ENCODE results near the gene CSGALNACT2.
A peak's percentile ranks its signal among the peaks of the same experiment; 100 is the strongest.
"Not testable (repeated sequence)": the region's sequence is repeated elsewhere in the genome, so short reads cannot be mapped to it uniquely, and the experiment has no call there.

Gene CSGALNACT2, protein sequence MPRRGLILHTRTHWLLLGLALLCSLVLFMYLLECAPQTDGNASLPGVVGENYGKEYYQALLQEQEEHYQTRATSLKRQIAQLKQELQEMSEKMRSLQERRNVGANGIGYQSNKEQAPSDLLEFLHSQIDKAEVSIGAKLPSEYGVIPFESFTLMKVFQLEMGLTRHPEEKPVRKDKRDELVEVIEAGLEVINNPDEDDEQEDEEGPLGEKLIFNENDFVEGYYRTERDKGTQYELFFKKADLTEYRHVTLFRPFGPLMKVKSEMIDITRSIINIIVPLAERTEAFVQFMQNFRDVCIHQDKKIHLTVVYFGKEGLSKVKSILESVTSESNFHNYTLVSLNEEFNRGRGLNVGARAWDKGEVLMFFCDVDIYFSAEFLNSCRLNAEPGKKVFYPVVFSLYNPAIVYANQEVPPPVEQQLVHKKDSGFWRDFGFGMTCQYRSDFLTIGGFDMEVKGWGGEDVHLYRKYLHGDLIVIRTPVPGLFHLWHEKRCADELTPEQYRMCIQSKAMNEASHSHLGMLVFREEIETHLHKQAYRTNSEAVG

DNA sequence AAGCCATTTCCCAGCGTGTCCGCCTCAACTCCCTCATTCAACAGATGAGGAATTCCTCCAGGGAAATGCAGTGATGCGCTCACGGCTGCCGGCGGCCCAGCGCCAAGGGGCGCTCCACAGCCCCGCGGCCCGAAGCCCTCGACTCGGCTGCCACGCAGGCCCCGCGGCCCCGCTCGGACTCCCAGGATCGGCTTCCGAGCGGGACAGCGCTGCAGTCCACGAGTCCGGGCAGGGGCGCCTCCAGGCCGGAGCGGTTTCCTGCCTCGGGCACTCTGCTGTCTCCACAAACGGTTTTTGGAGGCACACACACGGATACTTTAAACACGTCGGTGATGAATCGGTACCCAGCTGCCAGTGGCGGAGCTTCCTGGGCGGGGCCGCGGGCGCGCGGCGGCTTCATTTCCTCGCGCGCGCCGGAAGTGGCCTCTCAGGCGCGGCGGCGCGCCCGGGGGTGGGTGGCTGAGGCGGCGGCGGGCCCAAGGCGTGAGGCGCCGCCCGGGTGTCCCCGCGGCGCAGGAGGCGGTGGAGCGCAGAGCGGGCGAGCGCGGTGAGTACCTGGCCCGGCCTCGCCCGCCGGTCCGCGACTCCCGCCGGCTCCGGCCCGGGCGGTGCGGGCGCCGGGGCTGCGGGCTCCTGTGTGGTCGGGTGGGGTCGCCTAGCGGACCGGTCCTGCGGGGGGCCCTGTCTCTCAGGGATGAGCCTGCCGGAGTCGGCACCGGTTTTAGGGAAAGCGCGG is at the start of gene CSGALNACT2:
Gene CSGALNACT2 (plus strand): TSS at position 425 of the 736 bp plus-strand sequence. CDS start 16,705 bp downstream, outside the sequence.
- peak; percentile 94 for DNase-seq

DNA sequence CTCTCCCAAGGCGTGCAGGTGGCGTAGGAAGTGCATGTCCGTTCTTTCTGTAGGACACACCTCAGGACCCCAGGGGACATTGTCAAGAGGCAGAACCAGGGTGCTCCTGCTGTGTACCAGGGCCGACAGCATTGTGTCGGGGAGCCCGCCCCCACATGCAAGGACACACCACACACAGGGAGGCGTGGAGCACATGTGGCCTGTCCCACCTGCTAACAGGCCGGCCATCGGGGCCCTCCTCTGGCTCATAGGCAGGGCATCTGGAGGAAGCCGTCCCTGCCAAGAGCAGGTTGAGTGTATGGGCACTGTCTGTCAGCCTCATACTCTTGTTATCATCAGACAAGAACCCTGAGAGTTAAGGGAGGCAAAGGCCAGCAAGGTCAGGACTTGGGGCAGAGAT is 48.7 kb upstream of the CSGALNACT2 start:
- no peak for DNase-seq

DNA sequence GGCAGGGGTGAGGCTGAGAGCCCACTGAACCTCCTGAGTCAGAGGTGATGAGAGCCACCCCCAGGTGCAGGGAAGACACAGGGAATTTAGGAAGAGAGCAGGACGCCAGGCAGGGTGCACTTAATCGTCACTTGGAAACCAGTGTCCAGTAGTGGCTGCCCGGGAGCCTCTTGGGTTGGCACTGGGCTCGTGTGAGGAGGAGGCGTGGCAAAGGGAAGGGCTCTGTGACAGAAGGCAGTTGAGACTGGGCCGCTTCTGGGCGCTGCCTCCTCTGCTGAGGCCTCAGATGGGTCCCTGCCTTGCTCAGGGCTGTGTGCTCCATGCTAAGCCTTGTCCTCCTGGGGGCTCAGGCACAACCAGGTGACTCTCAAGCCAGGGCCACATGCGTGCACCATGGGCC is 48.1 kb upstream of the CSGALNACT2 start:
- no peak for DNase-seq

DNA sequence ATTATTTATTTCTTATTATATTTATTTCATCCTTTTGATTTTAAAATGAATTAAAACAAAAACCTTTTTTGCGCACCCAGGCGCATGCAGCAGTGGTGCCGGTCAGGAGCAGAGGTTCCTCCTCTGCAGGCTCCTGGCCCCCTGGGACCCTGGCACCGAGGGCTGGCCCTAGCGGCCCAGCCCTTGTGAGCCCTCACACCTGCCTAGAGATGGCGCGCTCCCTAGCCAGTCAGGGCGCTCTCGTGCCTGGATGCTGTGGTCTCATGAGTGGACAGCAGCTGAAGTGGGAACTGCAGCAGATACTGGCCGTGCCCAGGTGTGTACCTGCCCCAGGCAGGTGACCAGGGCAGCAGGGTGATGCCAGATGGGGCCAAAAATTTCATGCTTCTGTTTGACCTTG is 47.6 kb upstream of the CSGALNACT2 start:
- DNase-seq: no peak

DNA sequence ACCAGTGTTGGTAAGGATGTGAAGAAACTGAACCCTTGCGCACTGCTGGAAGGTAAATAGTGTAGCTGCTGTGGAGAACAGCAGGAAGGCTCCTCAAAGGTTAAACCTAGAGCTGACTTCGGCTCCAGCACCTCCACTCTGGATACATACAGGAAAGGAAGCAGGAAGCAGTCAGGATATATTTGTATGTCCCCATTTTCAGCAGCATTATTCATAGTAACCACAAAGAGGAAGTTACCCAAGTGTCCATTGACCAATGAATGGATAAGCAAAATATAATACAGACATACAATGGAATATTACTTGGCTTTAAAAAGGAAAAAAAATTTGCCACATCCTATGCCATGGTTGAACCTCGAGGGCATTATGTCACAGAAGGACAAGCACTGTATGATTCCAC is 46.4 kb upstream of the CSGALNACT2 start:
- peak; percentile 75 for DNase-seq

DNA sequence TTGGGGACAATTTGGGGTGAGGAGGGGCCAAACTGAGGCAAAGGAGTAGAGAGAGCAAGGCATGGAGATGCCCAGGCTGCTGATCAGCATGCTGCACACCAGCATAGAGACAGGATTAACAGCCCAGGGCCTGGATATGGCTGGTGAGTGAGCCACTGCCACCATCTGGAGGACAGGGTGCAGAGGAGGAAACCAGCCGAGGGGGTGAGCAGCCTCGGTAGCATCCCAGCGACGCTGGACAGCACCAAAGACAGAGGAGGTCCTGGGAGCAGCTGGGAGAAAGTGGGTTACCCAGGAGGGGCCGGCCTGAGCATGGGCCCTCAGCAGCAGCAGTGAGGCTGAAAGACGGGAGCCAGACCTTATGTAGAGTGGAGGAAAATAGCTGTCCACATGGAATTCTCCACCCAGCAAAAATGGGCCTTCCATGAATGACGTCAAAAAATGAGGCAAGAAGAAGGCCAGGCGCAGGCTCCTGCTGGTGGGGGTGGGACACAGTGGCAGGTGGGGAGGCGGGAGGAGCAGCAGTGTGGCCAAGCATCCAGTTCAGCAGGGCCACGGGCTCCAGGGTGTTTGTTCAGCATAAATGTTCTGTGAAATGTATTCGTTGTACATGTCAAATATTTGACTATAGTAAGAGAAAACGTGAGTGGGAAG is 44.7 kb upstream of the CSGALNACT2 start:
- no peak for DNase-seq

DNA sequence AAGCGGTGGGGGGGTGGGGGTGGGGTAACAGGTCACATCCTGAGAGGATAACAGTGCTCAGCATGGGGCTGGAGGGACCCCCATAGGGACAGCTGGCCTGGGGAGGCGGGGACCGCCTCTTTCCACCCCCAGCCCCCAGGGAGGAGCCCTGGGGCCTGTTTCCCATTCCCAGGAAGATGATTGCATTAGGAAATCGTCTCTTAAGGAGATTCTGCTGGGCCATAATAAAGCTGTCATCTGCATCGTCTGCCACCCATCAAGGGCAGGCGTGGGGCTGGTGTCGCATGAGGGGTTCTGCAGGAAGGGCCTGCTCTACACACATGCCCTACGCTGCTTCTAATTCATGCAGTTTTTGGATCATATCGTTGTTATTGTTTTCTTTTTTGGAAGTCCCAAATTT is 44.2 kb upstream of the CSGALNACT2 start:
- no peak for DNase-seq

DNA sequence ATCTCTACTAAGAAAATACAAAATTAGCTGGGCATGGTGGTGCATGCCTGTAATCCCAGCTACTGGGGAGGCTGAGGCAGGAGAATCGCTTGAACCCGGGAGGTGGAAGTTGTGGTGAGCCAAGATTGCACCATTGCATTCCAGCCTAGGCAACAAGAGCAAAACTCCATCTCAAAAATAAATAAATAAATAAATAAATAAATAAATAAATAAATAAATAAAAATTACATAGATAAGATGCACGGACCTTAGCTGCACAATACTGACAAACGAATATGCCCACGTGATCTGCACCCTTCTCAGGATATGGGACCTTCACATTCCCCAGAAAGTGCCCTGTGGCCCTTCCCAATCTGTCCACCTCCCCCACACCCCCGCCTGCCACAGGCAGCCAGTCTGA is 38.9 kb upstream of the CSGALNACT2 start:
- DNase-seq: not testable (repeated sequence)

DNA sequence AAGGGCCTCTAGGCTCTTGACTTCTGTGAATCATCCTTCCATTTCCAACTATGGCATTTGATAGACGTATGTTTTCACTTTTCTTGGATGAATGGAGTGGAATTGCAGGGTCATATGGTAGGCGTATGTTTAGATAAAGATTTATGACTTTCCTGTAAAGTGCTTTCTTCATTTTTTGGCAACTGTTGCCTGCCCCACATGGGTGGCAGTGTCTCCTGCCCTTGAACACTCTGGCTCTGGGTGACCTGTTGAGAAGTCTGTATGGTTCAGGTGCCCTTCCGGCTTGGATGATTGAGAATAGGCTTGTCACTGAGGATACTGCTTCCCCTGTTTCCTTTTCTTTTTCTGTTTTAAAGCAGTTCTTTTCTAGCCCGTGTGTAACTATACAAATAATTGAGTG is 38.3 kb upstream of the CSGALNACT2 start:
- no peak for DNase-seq

DNA sequence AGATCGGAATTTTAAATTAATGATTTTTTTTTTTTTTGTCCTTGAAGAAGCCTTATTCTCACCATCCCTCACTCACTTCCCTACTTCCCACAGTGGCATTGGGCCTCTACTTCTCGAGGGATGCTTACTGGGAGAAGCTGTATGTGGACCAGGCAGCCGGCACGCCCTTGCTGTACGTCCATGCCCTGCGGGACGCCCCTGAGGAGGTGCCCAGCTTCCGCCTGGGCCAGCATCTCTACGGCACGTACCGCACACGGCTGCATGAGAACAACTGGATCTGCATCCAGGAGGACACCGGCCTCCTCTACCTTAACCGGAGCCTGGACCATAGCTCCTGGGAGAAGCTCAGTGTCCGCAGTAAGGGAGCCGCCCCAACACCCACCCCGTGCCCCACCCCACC is 37.9 kb upstream of the CSGALNACT2 start:
- DNase-seq: no peak

DNA sequence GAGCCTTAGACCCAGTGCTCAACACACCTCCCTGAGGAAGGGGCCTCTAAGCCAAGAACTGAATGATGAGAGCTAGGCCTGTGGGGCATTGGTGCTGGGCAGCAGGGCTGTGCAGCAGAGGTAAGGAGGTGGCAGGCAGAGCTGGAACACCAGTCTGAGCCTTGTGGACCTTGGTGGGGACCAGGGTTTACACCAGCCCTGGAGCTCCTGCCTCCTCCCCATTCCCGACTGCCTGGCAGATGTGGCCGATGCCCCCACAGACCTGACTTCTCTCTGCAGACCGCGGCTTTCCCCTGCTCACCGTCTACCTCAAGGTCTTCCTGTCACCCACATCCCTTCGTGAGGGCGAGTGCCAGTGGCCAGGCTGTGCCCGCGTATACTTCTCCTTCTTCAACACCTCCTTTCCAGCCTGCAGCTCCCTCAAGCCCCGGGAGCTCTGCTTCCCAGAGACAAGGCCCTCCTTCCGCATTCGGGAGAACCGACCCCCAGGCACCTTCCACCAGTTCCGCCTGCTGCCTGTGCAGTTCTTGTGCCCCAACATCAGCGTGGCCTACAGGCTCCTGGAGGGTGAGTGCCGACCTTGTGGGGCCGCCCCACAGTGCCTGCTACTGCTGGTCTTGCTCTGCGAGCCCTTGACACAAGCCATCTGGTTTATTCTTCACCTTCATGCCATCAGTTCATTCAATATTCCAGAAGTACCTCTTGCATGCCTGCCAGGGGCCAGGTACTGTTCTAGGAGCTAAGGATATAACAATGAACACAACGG is 36.0 kb upstream of the CSGALNACT2 start:
- DNase-seq: no peak

DNA sequence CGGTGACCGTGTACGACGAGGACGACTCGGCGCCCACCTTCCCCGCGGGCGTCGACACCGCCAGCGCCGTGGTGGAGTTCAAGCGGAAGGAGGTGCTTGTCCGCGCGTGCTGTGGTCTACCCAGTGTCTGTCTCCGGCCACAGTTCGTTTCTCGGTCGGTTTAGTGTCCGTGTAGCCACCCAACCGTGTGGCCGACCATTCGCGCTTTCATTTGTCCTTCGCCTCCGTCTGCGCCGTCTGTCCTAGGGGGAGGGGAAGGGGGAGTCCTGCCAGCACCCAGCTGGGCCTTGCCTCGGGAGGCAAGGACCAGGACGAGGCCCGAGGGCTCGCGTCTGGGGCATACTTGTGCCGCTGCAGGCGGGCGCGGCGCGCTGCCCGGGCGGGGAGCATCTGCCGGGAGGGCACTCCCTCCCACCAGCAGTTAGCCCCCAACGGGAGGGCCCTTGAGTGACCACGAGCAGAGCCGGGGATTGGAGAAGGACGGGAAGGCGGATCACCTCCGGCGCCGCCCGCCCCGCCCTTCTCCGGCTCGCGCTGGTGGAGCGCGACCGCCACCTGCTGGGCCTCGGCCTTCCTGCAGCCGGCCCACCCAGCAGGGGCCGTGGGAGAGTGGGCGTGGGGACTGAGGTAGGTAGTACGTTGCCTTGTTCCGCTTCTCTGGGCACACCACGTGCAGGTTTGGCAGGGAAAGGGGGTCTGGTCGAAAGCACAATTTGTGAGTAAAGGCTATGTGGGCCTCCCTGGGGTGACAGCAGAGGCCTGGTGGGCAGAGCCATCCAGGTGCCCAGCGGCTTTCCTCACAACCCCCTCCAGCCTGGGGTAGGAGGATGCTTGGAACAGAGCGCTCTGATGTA is 32.9 kb upstream of the CSGALNACT2 start:
- peak; percentile 85 for DNase-seq

DNA sequence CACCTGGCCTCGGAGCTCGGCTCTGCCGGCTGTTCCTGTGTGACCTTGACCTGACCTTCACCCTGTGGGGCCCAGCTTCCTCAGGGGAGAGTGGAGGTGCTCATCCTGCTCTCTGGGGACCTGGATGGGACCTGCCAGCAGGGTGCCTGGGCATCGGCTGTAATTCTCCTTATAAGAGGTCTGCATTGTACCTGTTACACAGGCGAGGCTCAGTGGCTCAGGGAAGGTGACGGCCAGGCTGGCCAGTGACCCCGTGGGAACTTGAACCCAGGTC is 32.4 kb upstream of the CSGALNACT2 start:
- no peak for DNase-seq

DNA sequence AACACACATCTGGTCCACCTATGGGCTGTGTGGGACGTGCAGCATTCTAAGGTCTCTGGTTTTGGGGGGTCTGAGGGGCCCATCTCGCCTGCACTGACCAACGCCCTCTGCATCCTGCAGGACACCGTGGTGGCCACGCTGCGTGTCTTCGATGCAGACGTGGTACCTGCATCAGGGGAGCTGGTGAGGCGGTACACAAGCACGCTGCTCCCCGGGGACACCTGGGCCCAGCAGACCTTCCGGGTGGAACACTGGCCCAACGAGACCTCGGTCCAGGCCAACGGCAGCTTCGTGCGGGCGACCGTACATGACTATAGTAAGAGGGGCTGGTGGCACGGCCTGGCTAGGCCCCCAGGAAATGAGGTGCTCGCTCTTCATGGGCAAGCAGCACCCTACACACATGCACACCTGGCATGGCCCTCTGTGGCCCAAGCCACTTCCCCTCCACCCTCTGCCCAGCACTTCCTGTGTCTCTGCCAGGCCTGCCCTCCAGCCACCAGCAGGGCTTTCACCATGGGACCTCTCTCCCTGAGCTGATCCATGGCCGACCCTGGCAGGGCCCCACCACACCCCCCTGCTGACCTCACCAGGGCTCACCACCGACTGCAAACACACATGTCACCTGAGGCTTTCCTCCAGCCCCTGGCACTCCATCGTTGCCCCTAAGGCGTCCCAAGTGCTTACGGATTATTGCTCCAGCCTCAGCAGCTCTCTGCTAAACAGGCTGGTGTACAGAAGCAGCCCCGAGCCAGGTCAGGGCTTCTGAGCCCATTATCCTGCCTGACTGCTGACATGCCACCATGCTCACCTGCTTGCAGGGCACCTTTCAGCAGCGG is 31.8 kb upstream of the CSGALNACT2 start:
- DNase-seq: no peak

DNA sequence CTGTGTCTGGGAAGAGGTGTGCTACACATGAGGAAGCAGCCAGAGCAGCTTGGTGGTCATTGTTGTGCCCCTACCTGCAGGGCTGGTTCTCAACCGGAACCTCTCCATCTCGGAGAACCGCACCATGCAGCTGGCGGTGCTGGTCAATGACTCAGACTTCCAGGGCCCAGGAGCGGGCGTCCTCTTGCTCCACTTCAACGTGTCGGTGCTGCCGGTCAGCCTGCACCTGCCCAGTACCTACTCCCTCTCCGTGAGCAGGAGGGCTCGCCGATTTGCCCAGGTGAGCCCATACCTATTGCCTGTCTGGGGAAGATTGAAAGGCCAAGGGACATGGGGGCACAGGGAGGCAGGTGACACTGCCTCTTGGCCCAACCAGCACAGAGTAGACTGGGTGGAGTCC is 29.3 kb upstream of the CSGALNACT2 start:
- DNase-seq: no peak

DNA sequence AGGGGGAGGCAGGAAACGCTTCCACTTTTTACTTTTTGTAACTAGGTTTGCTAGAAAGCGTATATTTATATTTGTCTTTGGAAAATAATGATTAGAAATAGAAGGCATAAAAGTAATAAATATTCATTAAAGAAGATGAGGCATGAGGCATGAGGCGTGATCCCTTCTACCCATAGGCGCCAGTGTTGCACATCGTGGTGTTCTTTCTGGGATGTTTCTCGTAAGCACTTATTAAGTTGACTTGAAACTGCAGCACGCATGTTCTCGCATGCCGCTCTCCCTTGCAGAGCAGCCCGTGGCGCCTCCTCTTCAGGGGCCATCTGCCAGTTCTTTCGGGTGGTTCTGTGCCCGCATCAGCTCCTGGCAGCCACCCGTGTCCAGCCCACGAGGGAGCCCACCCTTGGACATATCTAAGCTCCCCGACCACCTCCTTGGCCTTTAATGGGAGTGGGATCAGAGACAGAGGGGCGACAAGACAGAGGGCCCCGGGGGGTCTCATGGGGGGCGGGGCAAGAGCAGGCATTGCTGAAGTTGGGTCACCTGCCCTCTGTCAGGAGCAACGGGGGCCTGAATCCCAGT is 28.5 kb upstream of the CSGALNACT2 start:
- no peak for DNase-seq

DNA sequence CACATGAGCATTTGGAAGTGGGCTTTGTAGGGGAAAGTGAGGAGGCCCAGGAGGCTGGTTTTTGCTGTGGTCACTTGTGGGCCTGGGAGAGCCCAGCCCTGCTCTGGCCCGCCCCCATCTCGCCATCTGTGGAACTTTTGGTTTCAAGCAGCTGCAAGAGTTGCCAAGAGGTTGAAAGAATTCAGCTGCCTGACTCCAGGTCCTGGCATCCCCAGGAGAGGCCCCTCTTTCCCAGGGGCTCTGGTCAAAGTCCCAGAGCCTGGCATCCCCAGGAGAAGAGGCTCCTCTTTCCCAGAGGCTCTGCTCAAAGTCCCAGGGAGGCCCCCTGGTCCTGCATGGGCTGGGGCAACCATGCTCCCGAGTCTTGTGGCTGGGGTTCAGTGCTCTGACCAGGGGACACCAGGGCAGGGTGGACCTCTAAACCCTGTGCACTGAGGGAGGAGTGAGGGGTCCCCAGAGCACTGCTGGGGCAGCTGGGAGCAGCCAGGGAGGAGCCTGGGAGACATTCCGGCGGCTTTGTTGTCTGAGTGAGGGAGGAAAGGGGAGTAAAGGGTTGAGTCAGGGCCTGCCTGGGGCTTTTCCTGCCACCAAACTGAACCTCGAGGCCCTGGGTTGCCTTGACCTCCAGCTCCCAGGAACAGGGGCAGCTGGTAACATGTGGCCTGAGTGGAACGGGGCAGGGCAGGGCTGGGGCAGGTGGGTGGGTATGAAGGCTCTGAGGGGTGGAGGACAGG is 27.7 kb upstream of the CSGALNACT2 start:
- DNase-seq: peak; percentile 68

DNA sequence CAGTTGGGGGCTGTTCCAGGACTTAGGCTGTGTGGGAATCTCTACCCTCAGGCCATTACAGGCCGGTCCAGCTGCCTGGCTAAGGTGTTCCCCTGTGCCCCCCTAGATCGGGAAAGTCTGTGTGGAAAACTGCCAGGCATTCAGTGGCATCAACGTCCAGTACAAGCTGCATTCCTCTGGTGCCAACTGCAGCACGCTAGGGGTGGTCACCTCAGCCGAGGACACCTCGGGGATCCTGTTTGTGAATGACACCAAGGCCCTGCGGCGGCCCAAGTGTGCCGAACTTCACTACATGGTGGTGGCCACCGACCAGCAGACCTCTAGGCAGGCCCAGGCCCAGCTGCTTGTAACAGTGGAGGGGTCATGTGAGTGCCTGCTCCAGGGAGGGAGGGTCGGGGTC is 27.1 kb upstream of the CSGALNACT2 start:
- no peak for DNase-seq

DNA sequence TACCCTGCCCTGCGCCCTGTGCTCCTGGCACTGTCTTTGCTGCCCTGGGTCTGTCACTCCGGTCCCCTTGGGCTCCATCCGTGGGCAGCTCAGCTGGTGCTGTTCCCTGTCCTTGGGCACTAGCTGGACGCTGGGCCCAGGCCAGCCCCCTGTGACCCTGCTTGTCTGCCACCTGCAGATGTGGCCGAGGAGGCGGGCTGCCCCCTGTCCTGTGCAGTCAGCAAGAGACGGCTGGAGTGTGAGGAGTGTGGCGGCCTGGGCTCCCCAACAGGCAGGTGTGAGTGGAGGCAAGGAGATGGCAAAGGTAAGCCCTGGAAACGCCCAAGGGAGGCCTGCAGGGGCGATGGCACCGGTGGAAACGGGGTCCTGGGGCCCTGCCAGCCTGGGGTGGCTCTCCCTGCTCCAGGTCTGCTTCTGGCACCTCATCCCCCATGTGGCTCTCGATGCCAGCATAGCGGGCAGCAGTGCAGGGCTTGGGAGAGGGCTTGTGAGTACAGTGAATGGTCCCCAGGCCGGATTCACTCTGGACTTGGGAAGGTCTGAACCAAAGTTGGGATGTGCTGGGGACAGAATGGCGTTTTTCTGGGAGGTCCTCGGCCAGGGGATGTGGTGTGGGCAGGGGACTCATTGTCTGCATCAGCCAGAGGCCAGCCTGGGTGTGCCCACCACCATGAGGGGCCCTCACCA is 26.2 kb upstream of the CSGALNACT2 start:
- no peak for DNase-seq

Data from suppressor macrophage treated with lipopolysaccharide for 4 hours (primary cell).